GM21619 (cell line): ENCODE data around the gene GALNT10.

ENCODE experiments used
- ATAC-seq: cut with Tn5 transposase; IDR thresholded peaks from one replicate; pipeline ENCODE4 v1.9.1; 2021; ENCODE audit not compliant: unreplicated experiment

The GALNT10 gene

GRCh38 chr5:154466147-154466546, 275.6 kb downstream of the GALNT10 start:
- ATAC-seq: no peak

GRCh38 chr5:154466671-154467070, 276.1 kb downstream of the GALNT10 start:
- ATAC-seq: no peak

GRCh38 chr5:154467655-154468354, 277.3 kb downstream of the GALNT10 start:
- peak; percentile 92 for ATAC-seq

GRCh38 chr5:154470137-154470536, 279.6 kb downstream of the GALNT10 start:
- no peak for ATAC-seq
